ENCODE data around the gene S100A9. TPM values are rescaled to one million over a fixed set of nuclear protein-coding genes. Genes with fewer than 3 reads are reported as not detected.

The S100A9 gene
- total and polyA plus RNA-seq, 2 of the 8 experiments (the other 6 are each of a cell fraction or from before 2014, with no cell fraction given) = not detected

DNA sequence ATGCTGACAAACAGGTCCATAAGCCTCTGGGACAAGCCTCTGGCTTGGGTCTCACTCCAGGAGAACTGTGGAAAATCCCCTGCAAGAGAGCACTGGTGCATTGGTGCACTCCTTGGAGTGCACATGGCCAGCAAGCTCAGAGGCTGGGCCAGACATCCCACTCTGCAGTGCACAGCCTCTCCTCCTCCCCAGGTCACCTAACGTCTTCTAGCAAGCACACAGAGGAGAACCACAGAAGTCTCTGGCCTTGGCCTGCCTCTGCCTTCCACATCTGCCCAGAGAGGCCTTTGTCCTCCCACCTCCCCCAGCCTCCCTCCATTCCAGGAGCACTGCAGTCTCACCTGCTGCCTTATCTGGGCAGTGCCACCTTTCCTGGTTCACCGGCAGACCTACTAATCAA lies 49.1 kb upstream of the S100A9 start:
- Histone ChIP-seq H3K18ac (ENCODE audit: extremely low read depth, low read length) (no peak overlapping the region; the same call in 1 of the 2 replicates), H3K4ac (replicated peaks; ENCODE audit: insufficient read length, low read depth, low read length) (no peak overlapping the region), H3K4me1 (replicated peaks in 1 of 4; ENCODE audit: control insufficient read depth in 3 of 4, insufficient read depth in 4 of 4, low read length in 3 of 4) (peaks cover 0 to 5% (median 0%) of the 10 kb centered on the region in 4 experiments; a peak in 3 of 7 replicates), H2BK5ac (ENCODE audit: low read depth, low read length) (no peak overlapping the region), H4K91ac (replicated peaks; ENCODE audit: insufficient read length, low read length) (no peak overlapping the region), H3K79me1 (ENCODE audit: low read depth, low read length) (no peaks in the 10 kb centered on the region), H3K56ac (replicated peaks; ENCODE audit: insufficient read length, low read depth, low read length) (no peak overlapping the region), H3K9ac (replicated peaks in 1 of 4; ENCODE audit: extremely low read depth in 1 of 4, low read depth in 3 of 4, low read length in 3 of 4) (no peak overlapping the region), H3K4me3 (ENCODE audit: extremely low read depth in 1 of 4, insufficient read depth in 2 of 4, low read depth in 3 of 4, low read length in 4 of 4) (no peak overlapping the region), H2AK5ac (ENCODE audit: low read depth, low read length) (no peak overlapping the region), H2BK15ac (ENCODE audit: low read length) (no peak overlapping the region), H3K36me3 (ENCODE audit: control insufficient read depth in 2 of 4, insufficient read depth in 4 of 4, low read length in 3 of 4) (no peaks in the 10 kb centered on the region), H4K20me1 (replicated peaks in 1 of 2; ENCODE audit: control insufficient read depth in 1 of 2, insufficient read depth in 2 of 2, low read length in 2 of 2) (no peaks in the 10 kb centered on the region), H2AFZ (ENCODE audit: low read length) (no peak overlapping the region), H3K4me2 (ENCODE audit: insufficient read depth in 1 of 2, low read depth in 2 of 2, low read length in 2 of 2) (no peak overlapping the region), H2BK12ac (ENCODE audit: low read depth, low read length) (no peak overlapping the region), H3K9me3 (ENCODE audit: insufficient read depth in 2 of 2, low read depth in 1 of 2, low read length in 1 of 2) (no peaks in the 10 kb centered on the region), H3K27me3 (replicated peaks in 1 of 4; ENCODE audit: control insufficient read depth in 3 of 4, extremely low read depth in 1 of 4, insufficient read depth in 3 of 4, low read length in 3 of 4) (no peaks in the 10 kb centered on the region; a peak in 1 of 7 replicates), H4K8ac (ENCODE audit: extremely low read depth, insufficient read depth, low read length) (no peak overlapping the region), H4K5ac (ENCODE audit: insufficient read length, low read depth, low read length) (no peak overlapping the region), H2BK20ac (ENCODE audit: low read length) (no peak overlapping the region), H3K79me2 (ENCODE audit: control insufficient read depth in 1 of 2, insufficient read depth in 2 of 2, low read length in 2 of 2) (no peaks in the 10 kb centered on the region), H3K23me2 (ENCODE audit: low read depth, low read length) (no peaks in the 10 kb centered on the region), H2BK120ac (replicated peaks; ENCODE audit: low read depth, low read length) (no peak overlapping the region), H3K14ac (ENCODE audit: insufficient read length) (no peak overlapping the region), H3K27ac (ENCODE audit: low read depth, low read length) (no peak overlapping the region), H3K23ac (ENCODE audit: insufficient read length) (no peak overlapping the region)
- DNase-seq (ENCODE audit: low read depth in 1 of 2, low spot score in 2 of 2) = no peak
- ChIA-PET CTCF (ENCODE audit: partially characterized antibody) (no interaction called here), POLR2A (ENCODE audit: partially characterized antibody) (no interaction called here)
- WGBS, 2 experiments (ENCODE audit: extremely low coverage in 1 of 2, insufficient coverage in 1 of 2, insufficient read length in 1 of 2, insufficient replicate concordance in 2 of 2, low coverage in 1 of 2, low lambda C conversion rate in 2 of 2, missing lambda C conversion rate in 1 of 2) = 88% methylated on average over 2 of the region's 2 CpGs; no CpG with 5 or more reads in 1 of the 2 experiments
- TF ChIP-seq TAF7 (optimal IDR thresholded peaks at IDR 0.05; ENCODE audit: borderline replicate concordance, low read depth, low read length) (no peak), GTF2F1 (IDR thresholded peaks at IDR 0.05; ENCODE audit: borderline replicate concordance, low read depth, low read length) (no peak), CBX8 (IDR thresholded peaks at IDR 0.05; ENCODE audit: borderline replicate concordance, low read depth, low read length) (no peak), CEBPB (IDR thresholded peaks at IDR 0.05; ENCODE audit: low read depth, low read length) (no peak), RAD21 (IDR thresholded peaks at IDR 0.05 in 1 of 2, conservative IDR thresholded peaks at IDR 0.05 in 1 of 2; ENCODE audit: low read depth in 2 of 2, low read length in 2 of 2) (no peak), KDM4A (IDR thresholded peaks at IDR 0.05; ENCODE audit: low read depth, low read length, severe bottlenecking) (no peak), EGR1 (IDR thresholded peaks at IDR 0.05; ENCODE audit: borderline replicate concordance, low read depth, low read length) (no peak), HDAC2 (IDR thresholded peaks at IDR 0.05; ENCODE audit: borderline replicate concordance in 1 of 2, low read depth in 2 of 2, low read length in 2 of 2) (no peak)
- TF ChIP-seq, protein P1, sequence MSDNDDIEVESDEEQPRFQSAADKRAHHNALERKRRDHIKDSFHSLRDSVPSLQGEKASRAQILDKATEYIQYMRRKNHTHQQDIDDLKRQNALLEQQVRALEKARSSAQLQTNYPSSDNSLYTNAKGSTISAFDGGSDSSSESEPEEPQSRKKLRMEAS (IDR thresholded peaks at IDR 0.05) = no peak
- FAIRE-seq = no peak
